CD4-positive, alpha-beta T cell (primary cell): ENCODE results near the gene PEAR1. TPM values are rescaled to one million over a fixed set of nuclear protein-coding genes. Genes with fewer than 3 reads are reported as not detected.

ENCODE experiments used
- ATAC-seq: fragments of 200-7000 bp; cut with Tn5 transposase; one replicate; pipeline ENCODE4 v1.10.0; 2022; ENCODE audit warnings: mild to moderate bottlenecking; ENCODE audit not compliant: poor library complexity
- CTCF ChIA-PET: fragments of 350-600 bp; sonication (Branson Sonifier 250); formaldehyde crosslinking; loops from one replicate; lab custom pipeline; 2021; ENCODE audit warnings: antibody characterized with exemption, inconsistent platforms; lab: Charles Lee
- POLR2A ChIA-PET: fragments of 350-600 bp; sonication (Branson Sonifier 250); formaldehyde crosslinking; loops from one replicate; lab custom pipeline; 2021; ENCODE audit warnings: antibody characterized with exemption, inconsistent platforms; lab: Charles Lee
- DNase-seq, 14 experiments: peaks; one replicate each; pipeline ENCODE4 v3.0.0-alpha.2; 2013 to 2020; ENCODE audit warnings: mixed read lengths in 2 of 14
- H3K27ac ChIP-seq, 2 donors: one replicate each; pipeline versions ENCODE4 v1.5.1 to v1.7.0; 2013; ENCODE audit warnings: low read length in 2 of 2, low read depth in 1 of 2, mild to moderate bottlenecking in 1 of 2
- H3K27me3 ChIP-seq, 2 experiments: 1 replicate in 1 of 2; 2 replicates in 1 of 2; pipeline versions ENCODE4 v1.6.1 to v1.7.0; 2013; ENCODE audit warnings: low read length in 2 of 2, control low read depth in 1 of 2, mild to moderate bottlenecking in 1 of 2, moderate library complexity in 1 of 2; ENCODE audit not compliant: insufficient read depth in 2 of 2, control insufficient read depth in 1 of 2
- H3K36me3 ChIP-seq: one replicate; pipeline ENCODE4 v1.6.1; 2013; ENCODE audit warnings: low read length, control low read depth; ENCODE audit not compliant: insufficient read depth
- H3K4me1 ChIP-seq: one replicate; pipeline ENCODE4 v1.6.1; 2013; ENCODE audit warnings: low read length, control low read depth; ENCODE audit not compliant: insufficient read depth
- H3K4me3 ChIP-seq: one replicate; pipeline ENCODE4 v1.5.1; 2013; ENCODE audit warnings: mild to moderate bottlenecking, low read length, moderate library complexity
- H3K9me3 ChIP-seq, 2 experiments: 1 replicate in 1 of 2; 2 replicates in 1 of 2; pipeline versions ENCODE4 v1.6.1 to v1.7.0; 2013; ENCODE audit warnings: low read length in 2 of 2, mild to moderate bottlenecking in 2 of 2, control low read depth in 1 of 2, moderate library complexity in 1 of 2; ENCODE audit not compliant: control insufficient read depth in 1 of 2, insufficient read depth in 1 of 2
- H3K27ac Mint-ChIP-seq: one replicate; pipeline ENCODE4 v1.8.0; 2020; ENCODE audit warnings: mixed read lengths
- H3K27me3 Mint-ChIP-seq: one replicate; pipeline ENCODE4 v1.8.0; 2021; ENCODE audit warnings: mixed read lengths
- H3K36me3 Mint-ChIP-seq: one replicate; pipeline ENCODE4 v1.8.0; 2021; ENCODE audit warnings: low read depth, mixed read lengths
- H3K4me1 Mint-ChIP-seq: one replicate; pipeline ENCODE4 v1.8.0; 2021; ENCODE audit warnings: low read depth, mixed read lengths
- H3K4me3 Mint-ChIP-seq: one replicate; pipeline ENCODE4 v1.8.0; 2020; ENCODE audit warnings: mild to moderate bottlenecking, mixed read lengths
- H3K9me3 Mint-ChIP-seq: one replicate; pipeline ENCODE4 v1.8.0; 2020; ENCODE audit warnings: mixed read lengths
- intact Hi-C, 2 experiments: fragments of 100-400 bp; cut with DNase I in 1 of 2; cut with micrococcal nuclease in 1 of 2; formaldehyde crosslinking; loops; one replicate each; pipeline versions ENCODE4 v1.15.1 to v1.9.0; 2023 to 2025; cut with DNase I, micrococcal nuclease
- total RNA-seq, 174 experiments: library from RNA in 2 of 174; stranded (reverse) in 2 of 174; gene quantifications; one replicate each; pipeline ENCODE4 v1.2.3 and lab custom pipeline; 2021 to 2026
- TF ChIP-seq, protein P1 (sequence below): fragments of 200-600 bp; IDR thresholded peaks from one replicate; pipeline ENCODE4 v1.8.0; 2022; ENCODE audit warnings: antibody characterized with exemption, mild to moderate bottlenecking

Gene PEAR1
- total RNA-seq, 2 experiments from 2014 or later, result 0.20 to 0.41 TPM

GRCh38 chr1:156851779-156852417 lies 41.6 kb upstream of the PEAR1 start:
- peaks cover 23% of the 10 kb centered on the region for H3K4me1 Mint-ChIP-seq
- CTCF ChIA-PET, result interaction anchor here (1.2 kb wide), 1 partner anchor 8 kb away, joined by 4 read pairs; the partner anchor contains the start of gene NTRK1
- intact Hi-C loops, result no loop called here
- POLR2A ChIA-PET, result no interaction called here
- no peaks in the 10 kb centered on the region for H3K36me3 ChIP-seq
- TF ChIP-seq, protein P1, sequence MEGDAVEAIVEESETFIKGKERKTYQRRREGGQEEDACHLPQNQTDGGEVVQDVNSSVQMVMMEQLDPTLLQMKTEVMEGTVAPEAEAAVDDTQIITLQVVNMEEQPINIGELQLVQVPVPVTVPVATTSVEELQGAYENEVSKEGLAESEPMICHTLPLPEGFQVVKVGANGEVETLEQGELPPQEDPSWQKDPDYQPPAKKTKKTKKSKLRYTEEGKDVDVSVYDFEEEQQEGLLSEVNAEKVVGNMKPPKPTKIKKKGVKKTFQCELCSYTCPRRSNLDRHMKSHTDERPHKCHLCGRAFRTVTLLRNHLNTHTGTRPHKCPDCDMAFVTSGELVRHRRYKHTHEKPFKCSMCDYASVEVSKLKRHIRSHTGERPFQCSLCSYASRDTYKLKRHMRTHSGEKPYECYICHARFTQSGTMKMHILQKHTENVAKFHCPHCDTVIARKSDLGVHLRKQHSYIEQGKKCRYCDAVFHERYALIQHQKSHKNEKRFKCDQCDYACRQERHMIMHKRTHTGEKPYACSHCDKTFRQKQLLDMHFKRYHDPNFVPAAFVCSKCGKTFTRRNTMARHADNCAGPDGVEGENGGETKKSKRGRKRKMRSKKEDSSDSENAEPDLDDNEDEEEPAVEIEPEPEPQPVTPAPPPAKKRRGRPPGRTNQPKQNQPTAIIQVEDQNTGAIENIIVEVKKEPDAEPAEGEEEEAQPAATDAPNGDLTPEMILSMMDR, result no peak
- H3K27me3 Mint-ChIP-seq, result peaks cover 18% of the 10 kb centered on the region
- H3K27ac Mint-ChIP-seq, result no peak overlapping the region
- H3K4me1 ChIP-seq, result peaks cover 16% of the 10 kb centered on the region
- H3K4me3 Mint-ChIP-seq, result no peak overlapping the region
- no peak overlapping the region for H3K27ac ChIP-seq
- ATAC-seq, result no peak
- no peaks in the 10 kb centered on the region for H3K9me3 Mint-ChIP-seq
- no peak overlapping the region for H3K4me3 ChIP-seq
- DNase-seq, result no peak
- H3K27me3 ChIP-seq, result no peaks in the 10 kb centered on the region
- peaks cover 0 to 4% of the 10 kb centered on the region in 2 experiments for H3K9me3 ChIP-seq
- H3K36me3 Mint-ChIP-seq, result no peaks in the 10 kb centered on the region

GRCh38 chr1:156852418-156852874 lies 41.1 kb upstream of the PEAR1 start:
- Histone ChIP-seq H3K27ac (no peak overlapping the region), H3K9me3 (peaks cover 0 to 4% of the 10 kb centered on the region in 2 experiments), H3K27me3 (no peaks in the 10 kb centered on the region), H3K4me1 (peaks cover 16% of the 10 kb centered on the region), H3K36me3 (no peaks in the 10 kb centered on the region), H3K4me3 (no peak overlapping the region)
- Mint-ChIP-seq H3K36me3 (no peaks in the 10 kb centered on the region), H3K27me3 (peaks cover 16% of the 10 kb centered on the region), H3K9me3 (no peaks in the 10 kb centered on the region), H3K4me3 (no peak overlapping the region), H3K4me1 (peaks cover 18% of the 10 kb centered on the region), H3K27ac (no peak overlapping the region)
- intact Hi-C loops, result no loop called here
- DNase-seq, result no peak
- ChIA-PET CTCF (no interaction called here), POLR2A (no interaction called here)
- ATAC-seq, result no peak
- TF ChIP-seq, protein P1, result no peak

- POLR2A ChIA-PET, result no interaction called here
Observed at GRCh38 chr1:156853761-156854160, 39.8 kb upstream of the PEAR1 start.

More at GRCh38 chr1:156853761-156854160, 39.8 kb upstream of the PEAR1 start:
- H3K36me3 Mint-ChIP-seq, result no peaks in the 10 kb centered on the region
- peaks cover 13% of the 10 kb centered on the region for H3K4me1 Mint-ChIP-seq
- no peak overlapping the region for H3K27ac Mint-ChIP-seq
- no peak overlapping the region for H3K4me3 ChIP-seq
- CTCF ChIA-PET, result no interaction called here
- peaks cover 6% of the 10 kb centered on the region for H3K4me1 ChIP-seq
- H3K4me3 Mint-ChIP-seq, result no peak overlapping the region
- no peaks in the 10 kb centered on the region for H3K9me3 Mint-ChIP-seq
- intact Hi-C loops, result no loop called here
- TF ChIP-seq, protein P1, result no peak
- peaks cover 0 to 4% of the 10 kb centered on the region in 2 experiments for H3K9me3 ChIP-seq
- H3K36me3 ChIP-seq, result no peaks in the 10 kb centered on the region
- DNase-seq, result no peak
- no peak for ATAC-seq
- H3K27me3 Mint-ChIP-seq, result peaks cover 21% of the 10 kb centered on the region
- no peak overlapping the region for H3K27ac ChIP-seq
- peaks cover 8 to 10% of the 10 kb centered on the region in 2 experiments for H3K27me3 ChIP-seq
